ENCODE results near the gene SAMD11.
"Not testable (repeated sequence)": the region's sequence is repeated elsewhere in the genome, so short reads cannot be mapped to it uniquely, and the experiment has no call there.

The SAMD11 gene

DNA sequence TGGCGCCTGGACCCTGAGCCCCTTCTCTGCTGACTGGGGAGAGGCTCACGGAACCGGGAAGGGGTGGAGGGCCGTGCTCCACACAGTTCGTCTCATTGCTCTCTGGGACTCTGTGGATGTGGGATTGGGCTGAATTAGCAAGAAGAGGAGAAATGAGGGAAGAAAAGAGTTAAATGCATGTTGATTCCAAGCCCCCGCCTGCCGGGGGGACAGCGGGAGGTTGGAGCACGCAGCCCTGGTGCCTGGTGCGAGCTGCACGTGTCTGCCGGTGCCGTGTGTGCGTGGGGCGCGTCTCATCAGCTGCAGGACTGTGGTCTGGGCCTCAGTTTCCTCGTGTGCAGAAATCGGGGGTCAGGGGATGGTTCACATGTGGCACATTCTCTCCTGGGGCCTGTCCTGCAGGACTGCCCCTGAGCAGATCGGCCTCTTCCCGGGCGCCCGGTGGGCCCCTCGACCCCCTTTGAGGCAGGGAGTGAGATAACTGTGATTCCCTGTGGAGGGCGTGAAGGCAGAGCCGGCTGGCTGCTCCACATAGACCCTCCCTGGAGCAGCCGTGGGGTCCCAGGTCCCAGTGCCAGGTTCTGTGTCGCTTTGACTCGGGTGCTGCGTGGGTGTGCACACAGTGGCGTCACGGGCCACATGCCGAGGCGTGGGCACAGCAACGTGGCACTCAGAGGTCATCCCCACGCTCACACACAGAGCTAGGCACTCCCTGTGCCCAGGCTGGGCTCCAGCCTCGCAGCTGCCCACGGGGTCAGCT, 11.4 kb downstream of the SAMD11 start:
- DNase-seq = peak; percentile 49

DNA sequence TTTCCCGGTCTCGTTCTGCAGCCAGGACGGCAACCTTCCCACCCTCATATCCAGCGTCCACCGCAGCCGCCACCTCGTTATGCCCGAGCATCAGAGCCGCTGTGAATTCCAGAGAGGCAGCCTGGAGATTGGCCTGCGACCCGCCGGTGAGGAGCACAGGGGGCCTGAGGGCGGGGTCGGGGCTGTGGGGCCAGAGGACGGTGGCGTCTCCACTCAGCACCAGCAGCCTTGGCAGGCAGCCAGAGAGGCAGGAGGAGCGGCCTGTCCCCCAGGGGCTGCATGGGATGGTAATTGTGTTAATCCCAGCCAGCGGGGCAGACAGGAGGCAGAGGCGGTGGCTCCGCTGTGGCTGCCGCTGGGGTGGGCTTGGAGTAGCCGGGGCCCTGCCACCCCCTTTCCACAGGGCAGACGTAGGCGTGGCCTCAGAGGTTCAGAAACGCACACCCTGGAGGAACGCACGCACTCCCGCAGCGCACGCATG, 12.1 kb downstream of the SAMD11 start:
- DNase-seq = peak; percentile 96

DNA sequence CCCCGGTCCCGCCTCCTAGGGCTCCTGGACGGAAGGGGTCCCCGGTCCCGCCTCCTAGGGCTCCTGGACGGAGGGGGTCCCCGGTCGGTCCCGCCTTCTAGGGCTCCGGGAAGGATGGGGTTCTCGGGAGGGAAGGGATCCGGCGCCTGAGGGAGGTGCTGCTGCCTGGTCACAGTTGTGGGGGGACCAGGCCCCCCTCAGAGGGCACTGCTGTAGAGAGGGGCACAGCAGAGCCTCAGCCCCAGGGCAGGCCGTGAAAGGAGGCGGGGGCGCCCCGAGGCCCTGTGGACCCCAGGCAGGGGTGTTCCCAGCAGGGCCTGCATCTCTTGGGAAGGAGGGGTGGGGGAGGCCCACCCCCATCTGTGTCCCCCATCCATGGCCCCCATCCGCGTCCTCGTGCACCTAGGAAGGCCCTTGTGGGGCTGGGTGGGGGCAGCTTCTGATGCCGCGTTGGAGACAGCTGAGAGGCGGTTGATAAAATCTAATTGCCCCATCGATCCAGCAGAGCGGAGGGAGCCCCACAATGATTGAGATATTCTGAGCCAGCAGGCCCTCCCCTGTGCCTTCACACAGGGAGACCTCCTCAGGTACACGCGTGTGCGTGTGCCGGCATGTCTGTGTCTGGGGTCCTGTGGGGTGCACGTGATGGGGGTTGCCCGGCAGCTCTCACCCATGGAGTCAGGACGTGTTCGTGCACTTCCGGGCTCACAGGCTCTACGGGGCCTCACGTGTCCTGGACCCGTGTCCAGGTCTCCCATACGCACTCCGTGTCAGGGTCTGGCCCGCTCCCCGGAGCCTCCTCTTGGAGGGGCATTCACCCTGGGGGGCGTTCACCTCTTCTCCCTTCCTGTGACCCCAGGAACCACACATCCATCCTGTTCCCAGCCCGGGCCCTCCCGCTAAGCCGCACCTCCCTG, 12.9 kb downstream of the SAMD11 start:
- peak; percentile 46 for DNase-seq

DNA sequence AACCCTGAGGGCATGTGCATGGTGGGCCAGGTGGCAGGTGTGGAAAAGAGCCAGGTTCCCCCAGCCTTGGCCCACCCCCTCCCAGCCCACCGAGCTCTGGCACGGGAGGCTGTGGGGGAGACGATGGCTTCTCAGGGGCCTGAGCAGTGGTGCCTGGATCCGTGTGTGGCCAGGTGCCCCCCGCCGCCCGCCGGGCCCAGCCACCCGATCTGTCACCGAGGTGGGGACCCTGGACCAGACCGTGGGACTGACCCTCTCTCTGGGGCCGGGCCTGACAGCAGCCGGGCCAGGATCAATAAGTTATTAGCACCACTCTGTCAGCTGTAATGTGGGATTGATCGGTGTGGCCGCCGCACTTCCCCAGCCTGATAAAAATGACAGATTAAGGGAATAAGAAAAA, 13.8 kb downstream of the SAMD11 start:
- DNase-seq = peak; percentile 24

DNA sequence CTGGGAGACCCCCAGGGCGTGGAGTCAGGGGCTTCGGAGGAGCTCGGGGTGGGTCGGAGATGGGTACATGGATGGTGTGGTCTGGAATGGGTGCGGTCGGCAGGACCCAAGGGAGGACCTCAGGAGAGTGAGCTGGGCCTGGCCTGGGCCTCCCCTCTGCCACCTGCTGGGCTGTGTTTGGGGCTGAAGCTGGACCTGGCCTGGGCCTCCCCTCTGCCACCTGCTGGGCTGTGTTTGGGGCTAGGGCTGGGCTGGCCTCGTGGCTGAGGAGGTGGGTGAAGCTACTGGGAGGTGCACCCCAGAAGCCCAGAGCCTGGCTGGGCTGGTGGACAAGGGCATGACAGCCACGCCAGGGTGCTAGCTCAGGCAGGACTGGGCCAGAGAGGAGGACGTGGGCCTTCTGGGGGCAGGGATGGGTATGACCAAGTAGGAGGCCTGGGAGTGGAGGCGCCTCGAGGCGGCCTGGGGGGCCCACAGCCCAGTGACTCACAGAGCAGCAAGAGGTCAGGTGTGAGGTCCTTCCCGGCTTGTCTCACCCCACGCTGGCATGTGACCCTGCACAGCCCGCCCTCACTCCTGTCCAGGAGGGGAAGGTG, 14.5 kb downstream of the SAMD11 start:
- peak; percentile 26 for DNase-seq

DNA sequence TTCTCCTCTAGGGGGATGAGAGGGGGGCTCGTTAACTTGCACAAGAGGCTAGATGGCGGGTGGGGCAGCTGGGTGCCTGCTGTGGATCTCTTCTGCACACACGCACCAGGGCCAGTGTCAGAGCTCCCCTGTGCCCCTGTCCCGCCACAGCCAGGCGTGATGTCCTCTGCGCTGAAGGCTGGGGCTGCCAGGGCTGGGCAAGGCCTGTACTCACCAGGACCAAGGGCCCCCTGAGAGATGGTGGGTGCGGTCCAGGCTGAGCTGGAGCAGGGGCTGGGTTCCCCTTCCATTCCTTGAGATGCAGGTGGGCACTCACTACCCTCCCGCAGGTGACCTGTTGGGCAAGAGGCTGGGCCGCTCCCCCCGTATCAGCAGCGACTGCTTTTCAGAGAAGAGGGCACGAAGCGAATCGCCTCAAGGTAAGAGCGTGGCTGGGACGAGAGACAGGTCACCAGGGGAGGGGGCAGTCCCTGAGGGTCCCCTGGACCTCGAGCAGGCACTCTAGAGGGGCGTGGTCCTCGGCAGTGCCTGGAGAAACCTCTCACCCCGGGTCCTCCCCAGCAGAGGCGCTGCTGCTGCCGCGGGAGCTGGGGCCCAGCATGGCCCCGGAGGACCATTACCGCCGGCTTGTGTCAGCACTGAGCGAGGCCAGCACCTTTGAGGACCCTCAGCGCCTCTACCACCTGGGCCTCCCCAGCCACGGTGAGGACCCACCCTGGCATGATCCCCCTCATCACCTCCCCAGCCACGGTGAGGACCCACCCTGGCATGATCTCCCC, 15.2 kb downstream of the SAMD11 start:
- peak; percentile 45 for DNase-seq

DNA sequence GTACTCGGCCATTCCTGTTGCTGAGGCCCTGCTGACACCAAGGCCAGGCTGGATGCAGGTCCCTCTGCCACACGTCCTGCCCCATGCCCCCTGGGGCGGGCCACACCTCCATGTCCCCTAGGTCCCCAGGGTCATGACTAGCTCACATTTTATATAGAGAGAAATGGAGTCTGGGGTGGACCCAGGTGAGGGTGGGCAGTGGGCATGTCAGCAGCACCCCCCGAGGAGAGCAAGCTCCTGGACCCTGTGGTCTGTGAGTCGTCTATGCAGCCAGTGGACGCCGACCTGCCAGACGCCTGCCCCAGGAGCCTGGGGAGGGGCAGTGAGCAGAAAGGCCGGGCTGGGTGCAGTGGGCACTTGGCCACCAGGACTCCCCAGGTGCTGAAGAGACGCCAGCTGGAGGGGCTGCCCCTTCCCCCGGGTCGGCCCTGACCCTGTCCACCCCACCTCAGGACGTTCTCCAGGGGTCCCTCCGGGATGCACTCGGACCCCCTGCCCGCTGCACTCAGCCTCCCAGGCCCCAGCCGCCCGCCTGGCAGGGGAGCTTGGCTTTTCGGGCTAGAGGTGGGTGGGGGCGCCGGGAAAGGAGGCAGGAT, 15.9 kb downstream of the SAMD11 start:
- DNase-seq = peak; percentile 42

DNA sequence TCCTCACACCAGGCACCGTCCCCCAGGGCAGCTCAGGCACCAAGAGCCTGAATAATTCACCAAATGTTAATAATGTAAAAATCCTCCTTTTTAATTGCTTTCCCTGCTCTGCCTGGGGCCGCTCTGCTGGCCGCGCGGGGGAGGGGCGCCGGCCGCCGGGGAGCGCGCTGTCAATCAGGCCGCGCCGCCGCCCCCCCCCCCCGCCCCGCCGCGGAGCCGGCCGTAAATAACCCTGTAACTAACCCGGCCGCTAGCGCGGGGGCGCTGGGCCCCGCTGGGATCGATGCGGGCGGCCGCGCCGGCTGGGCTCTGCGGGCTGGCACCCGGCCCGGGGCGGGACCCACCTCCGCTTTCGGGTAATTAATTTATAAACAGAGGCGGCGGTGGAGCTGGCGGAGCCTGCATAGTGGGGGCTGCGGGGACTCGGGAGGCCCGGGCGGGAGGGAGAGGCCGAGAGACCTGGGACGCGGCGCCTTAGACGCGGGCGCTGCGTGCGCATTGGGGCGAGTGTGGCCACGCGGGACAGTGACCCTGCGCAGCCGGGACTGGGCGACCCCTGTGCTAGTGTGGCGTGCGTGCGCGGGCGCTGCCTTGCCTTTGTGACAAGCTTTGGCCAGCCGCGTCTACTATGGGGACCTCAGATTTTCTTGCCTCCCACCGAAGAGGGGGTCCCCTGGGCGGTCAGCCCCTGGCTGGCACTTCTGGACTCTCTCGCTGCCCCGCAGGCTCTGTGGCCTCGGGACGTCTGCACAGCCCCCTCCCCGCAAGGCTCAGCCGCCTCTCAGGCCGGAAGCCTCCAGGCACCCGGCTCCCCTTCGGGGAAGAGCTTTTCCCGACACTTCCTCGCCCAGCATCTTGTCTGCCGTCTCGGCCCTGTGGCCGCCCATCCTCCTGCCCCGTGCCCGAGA, 16.6 kb downstream of the SAMD11 start:
- DNase-seq = peak; percentile 87

DNA sequence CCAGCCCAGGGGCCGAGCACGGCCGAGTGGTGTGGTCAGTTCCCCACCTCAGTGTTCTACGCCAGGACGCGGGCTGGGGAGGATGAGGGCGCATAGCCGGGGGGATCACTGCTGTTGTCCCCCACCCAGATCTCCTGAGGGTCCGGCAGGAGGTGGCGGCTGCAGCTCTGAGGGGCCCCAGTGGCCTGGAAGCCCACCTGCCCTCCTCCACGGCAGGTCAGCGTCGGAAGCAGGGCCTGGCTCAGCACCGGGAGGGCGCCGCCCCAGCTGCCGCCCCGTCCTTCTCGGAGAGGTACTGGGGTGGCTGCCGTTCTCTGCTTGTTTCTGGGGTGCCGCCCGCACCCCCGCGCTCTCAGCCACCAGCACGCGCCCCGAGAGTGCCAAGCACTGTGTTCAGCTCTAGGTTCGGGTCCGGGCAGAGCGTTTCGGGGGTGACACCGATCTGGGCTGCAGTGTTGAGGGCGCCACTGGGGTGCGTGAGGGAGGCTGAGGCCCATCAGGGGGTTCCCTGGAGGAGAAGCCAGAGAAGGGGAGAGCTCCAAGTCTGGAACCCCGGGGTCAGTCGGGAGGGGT, 17.4 kb downstream of the SAMD11 start:
- DNase-seq = no peak

DNA sequence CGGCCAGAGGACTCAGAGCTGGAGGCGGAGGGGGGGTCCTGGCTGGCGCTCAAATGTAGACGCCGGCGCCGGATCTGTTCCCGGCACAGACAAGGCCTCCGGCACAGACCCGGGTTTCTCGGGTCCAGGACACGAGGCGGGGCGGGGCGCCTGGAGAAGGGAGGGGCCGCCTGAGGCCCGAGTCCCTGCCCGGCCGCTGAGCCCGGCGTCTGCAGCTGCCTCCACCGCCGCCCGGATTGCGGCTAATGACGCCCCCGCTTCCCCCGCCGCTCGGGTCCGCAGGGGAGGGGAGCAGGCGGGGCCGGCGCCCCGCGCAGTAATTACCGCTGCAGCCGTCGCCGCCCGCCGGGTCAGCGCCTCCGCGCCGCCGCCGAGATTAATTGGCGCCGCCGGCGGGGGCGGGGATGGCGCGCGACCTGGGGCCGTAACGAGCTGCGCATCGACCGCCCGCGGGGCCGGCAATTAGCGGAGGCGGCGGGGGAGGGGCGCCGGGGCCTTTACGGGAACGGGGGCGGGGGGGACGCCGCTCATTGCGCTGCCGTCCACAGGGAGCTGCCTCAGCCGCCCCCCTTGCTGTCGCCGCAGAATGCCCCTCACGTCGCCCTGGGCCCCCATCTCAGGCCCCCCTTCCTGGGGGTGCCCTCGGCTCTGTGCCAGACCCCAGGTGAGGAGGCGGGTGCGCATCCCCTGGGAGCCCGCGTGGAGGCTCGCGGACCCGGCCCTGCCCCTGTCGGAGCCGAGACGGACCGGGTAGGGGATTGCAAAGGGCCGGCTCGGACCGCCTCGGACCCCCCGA, 18.1 kb downstream of the SAMD11 start:
- peak; percentile 94 for DNase-seq

DNA sequence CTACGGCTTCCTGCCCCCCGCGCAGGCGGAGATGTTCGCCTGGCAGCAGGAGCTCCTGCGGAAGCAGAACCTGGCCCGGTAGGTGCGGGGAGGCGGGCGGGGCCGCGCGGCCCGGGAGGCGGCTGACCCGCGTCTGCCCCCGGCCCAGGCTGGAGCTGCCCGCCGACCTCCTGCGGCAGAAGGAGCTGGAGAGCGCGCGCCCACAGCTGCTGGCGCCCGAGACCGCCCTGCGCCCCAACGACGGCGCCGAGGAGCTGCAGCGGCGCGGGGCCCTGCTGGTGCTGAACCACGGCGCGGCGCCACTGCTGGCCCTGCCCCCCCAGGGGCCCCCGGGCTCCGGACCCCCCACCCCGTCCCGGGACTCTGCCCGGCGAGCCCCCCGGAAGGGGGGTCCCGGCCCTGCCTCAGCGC, 18.7 kb downstream of the SAMD11 start:
- DNase-seq = peak; percentile 75

DNA sequence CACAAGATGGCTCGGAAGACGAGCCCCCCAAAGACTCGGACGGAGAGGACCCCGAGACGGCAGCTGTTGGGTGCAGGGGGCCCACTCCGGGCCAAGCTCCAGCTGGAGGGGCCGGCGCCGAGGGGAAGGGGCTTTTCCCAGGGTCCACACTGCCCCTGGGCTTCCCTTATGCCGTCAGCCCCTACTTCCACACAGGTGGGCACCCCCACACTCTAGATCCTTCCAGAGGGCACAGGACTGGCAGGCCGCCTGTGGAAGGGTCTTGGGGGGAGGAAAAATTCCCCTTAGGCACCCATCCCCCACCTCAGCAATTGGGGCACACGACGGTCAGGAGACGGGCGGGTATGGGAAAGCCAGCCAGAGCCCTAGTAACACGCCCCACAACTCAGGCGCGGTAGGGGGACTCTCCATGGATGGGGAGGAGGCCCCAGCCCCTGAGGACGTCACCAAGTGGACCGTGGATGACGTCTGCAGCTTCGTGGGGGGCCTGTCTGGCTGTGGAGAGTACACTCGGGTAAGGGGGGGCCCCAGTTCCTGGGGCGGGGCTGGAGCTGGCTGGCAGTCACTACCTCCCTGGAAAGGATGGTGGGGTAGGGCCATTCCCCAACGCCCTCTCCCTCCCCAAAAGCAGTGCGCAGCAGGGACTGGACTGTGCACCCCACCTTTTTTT, 19.3 kb downstream of the SAMD11 start:
- DNase-seq = peak; percentile 60

DNA sequence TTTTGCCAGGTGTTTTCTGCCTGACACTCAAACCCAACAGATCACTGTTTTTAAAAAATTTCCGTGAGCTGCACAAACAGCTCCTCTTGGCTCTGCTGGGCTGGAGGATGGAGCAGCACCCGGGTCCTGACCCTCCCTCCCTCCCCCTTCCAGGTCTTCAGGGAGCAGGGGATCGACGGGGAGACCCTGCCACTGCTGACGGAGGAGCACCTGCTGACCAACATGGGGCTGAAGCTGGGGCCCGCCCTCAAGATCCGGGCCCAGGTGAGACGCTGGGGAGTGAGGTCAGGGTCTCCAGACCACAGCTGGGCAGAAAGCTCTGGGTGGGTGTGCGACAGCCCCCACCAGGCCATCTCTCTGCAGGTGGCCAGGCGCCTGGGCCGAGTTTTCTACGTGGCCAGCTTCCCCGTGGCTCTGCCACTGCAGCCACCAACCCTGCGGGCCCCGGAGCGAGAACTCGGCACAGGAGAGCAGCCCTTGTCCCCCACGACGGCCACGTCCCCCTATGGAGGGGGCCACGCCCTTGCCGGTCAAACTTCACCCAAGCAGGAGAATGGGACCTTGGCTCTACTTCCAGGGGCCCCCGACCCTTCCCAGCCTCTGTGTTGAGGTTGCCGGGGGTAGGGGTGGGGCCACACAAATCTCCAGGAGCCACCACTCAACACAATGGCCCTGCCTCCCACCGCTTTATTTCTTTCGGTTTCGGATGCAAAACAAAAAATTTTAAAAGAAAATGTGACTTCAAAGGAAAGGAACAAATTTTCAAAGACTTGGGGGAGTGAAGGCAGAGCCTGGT, 20.0 kb downstream of the SAMD11 start:
- DNase-seq = no peak

DNA sequence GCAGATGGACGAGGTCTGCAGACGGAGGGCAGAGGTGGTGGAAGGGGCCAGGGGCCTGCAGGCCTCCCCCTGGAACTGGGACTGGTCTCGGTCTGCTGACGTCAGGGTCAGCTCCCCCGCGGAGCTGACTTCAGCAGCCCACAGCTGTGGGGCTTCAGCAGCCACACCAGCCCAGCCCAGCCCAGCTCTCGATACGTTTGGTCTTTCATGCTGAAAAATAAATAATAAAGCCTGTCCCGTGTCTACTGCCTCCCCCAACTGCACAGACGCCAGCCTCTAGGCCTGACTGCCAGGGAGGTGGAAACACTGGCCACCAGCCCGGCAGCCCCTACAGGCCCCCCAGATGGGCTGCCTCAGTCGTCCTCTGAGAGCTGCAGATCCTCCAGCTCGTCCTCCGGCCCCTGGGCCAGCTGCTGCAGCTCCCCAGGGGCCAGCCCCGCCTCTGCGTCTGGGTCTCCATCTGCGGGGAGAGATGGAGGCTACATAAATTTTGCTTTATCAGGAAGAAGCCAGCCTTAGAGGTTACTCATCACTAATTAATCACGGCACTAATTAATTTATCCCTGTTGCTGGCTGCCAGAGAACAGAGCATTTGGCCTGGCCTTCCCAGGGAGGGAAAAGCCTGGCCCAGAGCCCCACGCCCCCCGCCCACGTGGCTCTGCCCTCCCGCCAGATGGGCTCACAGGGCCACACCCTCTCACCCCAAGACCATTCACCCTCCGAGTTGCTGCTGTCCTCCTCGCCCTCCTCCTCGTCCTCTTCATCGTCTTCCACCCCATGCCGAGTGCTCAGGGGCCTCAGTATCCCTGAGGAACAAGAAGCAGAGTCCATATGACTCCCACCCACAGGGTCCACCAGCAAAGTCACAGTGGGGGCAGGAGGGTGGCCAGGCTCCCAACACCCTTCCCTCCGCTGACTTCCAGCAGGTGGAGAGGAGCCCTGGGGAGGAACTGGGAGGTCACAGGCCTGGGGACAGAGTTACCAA, 20.9 kb downstream of the SAMD11 start:
- DNase-seq = peak; percentile 76

DNA sequence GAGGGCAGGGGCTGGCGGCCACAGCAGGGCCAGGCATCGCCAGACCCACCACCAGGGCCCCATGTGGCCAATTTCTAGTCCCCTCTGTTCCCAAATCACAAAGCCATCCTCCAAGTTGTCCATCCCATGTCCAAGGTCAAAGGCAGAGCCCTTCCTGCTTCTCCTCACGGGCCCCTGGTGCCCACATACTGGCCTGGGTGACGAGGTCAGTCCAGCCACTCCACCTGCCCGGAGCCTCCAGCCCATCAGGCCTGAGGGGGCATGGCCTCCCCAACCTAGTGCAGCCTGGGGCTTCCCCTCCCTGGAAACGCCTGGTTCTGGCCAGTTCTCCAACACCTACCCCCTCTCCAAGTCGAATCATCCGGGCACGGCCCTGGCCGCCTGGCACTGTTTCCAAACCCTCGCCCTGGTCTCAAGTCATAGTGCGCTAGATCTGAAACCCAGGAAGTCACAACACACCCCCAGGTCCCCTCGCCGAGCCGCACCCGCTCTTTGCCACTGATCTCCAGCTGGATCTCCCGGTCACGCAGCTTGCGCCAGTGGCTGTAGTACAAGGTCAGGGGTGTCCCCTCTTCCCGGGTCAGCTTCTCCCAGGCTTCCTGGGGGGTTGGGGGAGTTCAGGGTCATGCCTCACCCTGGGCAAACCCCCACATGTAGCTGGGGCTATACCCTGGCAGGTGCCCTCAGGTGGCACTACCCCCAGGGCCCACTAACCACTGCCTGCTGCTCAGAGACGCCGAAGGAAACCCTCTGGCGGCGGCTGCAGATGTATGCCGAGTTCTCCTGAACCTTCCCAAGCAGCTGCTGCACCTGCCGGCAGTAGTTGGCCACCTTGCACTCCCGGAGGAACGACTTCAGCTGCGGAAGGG, 22.2 kb downstream of the SAMD11 start:
- no peak for DNase-seq

DNA sequence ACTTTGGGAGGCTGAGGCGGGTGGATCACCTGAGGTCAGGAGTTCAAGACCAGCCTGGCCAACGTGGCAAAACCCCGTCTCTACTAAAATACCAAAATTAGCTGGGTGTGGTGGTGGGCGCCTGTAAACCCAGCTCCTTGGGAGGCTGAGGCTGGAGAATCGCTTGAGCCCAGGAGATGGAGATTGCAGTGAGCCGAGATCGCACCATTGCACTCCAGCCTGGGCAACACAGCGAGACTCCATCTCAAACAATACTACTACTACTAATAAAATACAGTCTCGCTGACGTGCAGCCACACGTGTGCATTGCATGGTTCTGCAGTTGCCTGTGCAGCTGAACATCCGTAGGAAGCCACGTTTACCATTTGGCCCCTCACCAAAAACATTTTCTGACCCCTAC, 23.1 kb downstream of the SAMD11 start:
- DNase-seq = not testable (repeated sequence)

Data from eye (tissue), 1 donor.